RWPE2 (cell line): Measurements from ENCODE around the gene EML5.

ENCODE experiments used
- ATAC-seq: fragments of 200-7000 bp; cut with Tn5 transposase; 3 replicates; pipeline ENCODE4 v1.9.1; 2021; ENCODE audit warnings: low read depth
- DNase-seq: peaks from one replicate; pipeline ENCODE4 v3.0.0-alpha.2; 2020; ENCODE audit warnings: low spot score
- H3K27ac ChIP-seq: fragments of 450-650 bp; 2 replicates; pipeline ENCODE4 v1.5.1; 2017; ENCODE audit warnings: mild to moderate bottlenecking; ENCODE audit not compliant: poor library complexity, severe bottlenecking
- H3K27me3 ChIP-seq: fragments of 250-450 bp; sonication (Bioruptor Pico); 2 replicates; pipeline ENCODE4 v1.5.1; 2021; ENCODE audit warnings: mild to moderate bottlenecking, moderate library complexity; ENCODE audit not compliant: insufficient read depth, poor library complexity, severe bottlenecking
- H3K36me3 ChIP-seq: fragments of 250-450 bp; sonication (Bioruptor Pico); 2 replicates; pipeline ENCODE4 v1.5.1; 2020; ENCODE audit warnings: low read depth, mild to moderate bottlenecking, moderate library complexity
- H3K4me1 ChIP-seq: fragments of 250-450 bp; sonication (Bioruptor Pico); 2 replicates; pipeline ENCODE4 v1.5.1; 2021; ENCODE audit warnings: mild to moderate bottlenecking, moderate library complexity; ENCODE audit not compliant: insufficient read depth, poor library complexity, severe bottlenecking
- H3K4me3 ChIP-seq: fragments of 250-450 bp; sonication (Bioruptor Pico); 2 replicates; pipeline ENCODE4 v1.5.1; 2021; ENCODE audit warnings: mild to moderate bottlenecking, moderate library complexity; ENCODE audit not compliant: severe bottlenecking
- H3K9me3 ChIP-seq: fragments of 250-450 bp; sonication (Bioruptor Pico); 2 replicates; pipeline ENCODE4 v1.5.1; 2021; ENCODE audit warnings: mild to moderate bottlenecking, moderate library complexity; ENCODE audit not compliant: severe bottlenecking
- TF ChIP-seq, protein P1 (sequence below): fragments of 450-650 bp; IDR thresholded peaks from one replicate; pipeline ENCODE4 v1.5.1; 2017; ENCODE audit warnings: mild to moderate bottlenecking, moderate library complexity; ENCODE audit not compliant: poor library complexity, severe bottlenecking

Gene EML5

DNA sequence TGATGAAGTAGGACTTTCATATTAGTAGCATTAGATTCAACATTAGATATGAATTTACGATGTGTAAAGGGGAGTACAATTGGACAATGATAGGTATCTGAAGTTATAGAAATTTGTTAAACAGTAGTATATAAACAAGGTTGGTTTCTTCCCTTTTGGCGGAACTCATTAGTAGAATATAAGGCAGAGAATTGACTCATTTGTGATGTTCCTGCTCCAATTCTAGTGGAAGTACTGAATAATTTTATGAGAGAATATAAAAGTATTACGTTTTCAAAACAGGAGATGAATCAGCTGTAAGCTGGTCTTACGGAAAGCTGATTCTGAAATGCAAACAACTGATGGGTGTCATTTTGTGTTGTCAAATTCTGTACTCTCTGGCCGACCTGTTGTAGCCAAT is 216.5 kb downstream of the EML5 start:
- no peak for DNase-seq
- Histone ChIP-seq H3K27ac (no peak overlapping the region), H3K36me3 (peaks cover 100% of the 10 kb centered on the region), H3K9me3 (no peaks in the 10 kb centered on the region), H3K4me1 (no peaks in the 10 kb centered on the region), H3K27me3 (no peaks in the 10 kb centered on the region), H3K4me3 (no peak overlapping the region)
- ATAC-seq = no peak
- TF ChIP-seq, protein P1, sequence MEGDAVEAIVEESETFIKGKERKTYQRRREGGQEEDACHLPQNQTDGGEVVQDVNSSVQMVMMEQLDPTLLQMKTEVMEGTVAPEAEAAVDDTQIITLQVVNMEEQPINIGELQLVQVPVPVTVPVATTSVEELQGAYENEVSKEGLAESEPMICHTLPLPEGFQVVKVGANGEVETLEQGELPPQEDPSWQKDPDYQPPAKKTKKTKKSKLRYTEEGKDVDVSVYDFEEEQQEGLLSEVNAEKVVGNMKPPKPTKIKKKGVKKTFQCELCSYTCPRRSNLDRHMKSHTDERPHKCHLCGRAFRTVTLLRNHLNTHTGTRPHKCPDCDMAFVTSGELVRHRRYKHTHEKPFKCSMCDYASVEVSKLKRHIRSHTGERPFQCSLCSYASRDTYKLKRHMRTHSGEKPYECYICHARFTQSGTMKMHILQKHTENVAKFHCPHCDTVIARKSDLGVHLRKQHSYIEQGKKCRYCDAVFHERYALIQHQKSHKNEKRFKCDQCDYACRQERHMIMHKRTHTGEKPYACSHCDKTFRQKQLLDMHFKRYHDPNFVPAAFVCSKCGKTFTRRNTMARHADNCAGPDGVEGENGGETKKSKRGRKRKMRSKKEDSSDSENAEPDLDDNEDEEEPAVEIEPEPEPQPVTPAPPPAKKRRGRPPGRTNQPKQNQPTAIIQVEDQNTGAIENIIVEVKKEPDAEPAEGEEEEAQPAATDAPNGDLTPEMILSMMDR = no peak

DNA sequence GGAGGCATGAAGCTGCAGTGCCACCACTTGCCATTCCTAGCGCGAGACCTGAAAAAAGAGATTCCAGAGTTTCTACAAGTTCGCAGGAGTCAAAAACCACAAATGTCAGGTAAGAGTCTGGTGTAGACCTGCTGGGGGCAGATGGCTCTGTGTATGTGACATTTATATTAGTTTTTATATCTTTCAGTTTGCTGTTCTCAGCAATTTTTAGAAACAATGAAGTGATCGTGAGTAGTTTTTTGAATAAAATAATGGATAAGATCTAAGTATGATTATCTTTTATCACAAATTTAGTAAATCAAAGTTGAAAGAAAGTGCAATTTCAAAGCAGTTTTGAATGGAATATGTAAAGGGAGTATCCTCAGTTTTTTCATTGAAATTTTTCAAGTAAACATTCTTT is 220.6 kb downstream of the EML5 start:
- Histone ChIP-seq H3K27ac (no peak overlapping the region), H3K4me3 (no peak overlapping the region), H3K4me1 (no peaks in the 10 kb centered on the region), H3K9me3 (no peaks in the 10 kb centered on the region), H3K36me3 (peaks cover 98% of the 10 kb centered on the region), H3K27me3 (no peaks in the 10 kb centered on the region)
- TF ChIP-seq, protein P1 = no peak
- DNase-seq = no peak
- ATAC-seq = no peak

DNA sequence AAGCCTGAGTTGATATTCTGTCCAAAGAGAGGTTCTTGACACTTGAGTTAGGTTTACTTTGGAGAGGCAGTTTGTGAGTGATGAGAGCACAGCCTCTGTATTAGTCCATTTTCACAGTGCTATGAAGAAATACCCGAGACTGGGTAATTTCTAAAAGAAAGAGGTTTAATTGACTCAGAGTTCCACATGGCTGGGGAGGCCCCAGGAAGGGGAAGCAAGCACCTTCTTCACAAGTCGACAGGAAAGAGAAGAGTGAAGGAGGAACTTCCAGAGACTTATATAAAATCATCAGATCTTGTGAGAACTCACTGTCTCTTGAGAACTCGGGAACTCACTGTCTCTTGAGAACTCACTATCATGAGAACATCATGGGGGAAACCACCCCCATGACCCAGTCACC is 224.6 kb downstream of the EML5 start:
- TF ChIP-seq, protein P1 = no peak
- H3K4me3 ChIP-seq = no peak overlapping the region
- DNase-seq (no peak), ATAC-seq (no peak)
- no peaks in the 10 kb centered on the region for H3K27me3 ChIP-seq
- H3K27ac ChIP-seq = no peak overlapping the region
- no peaks in the 10 kb centered on the region for H3K9me3 ChIP-seq
- H3K36me3 ChIP-seq = peaks cover 84% of the 10 kb centered on the region
- H3K4me1 ChIP-seq = peaks cover 10% of the 10 kb centered on the region

DNA sequence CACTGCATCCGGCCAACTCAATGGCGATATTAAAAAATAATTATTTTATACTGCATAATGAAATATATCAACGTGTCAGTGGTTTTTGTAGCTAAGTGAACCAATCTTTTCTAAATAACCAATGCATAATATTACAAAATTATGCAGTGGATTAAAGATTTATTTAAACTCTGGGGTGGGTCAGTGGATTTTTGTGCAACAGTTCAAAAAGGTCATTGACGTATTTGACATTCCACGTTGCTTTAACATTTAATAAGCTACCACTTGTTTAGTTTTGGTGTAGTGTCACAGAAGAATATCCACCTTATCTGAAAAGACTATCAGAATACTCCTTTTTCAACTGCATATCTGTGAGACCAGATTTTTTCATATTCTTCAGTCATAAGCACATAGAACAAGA is 227.3 kb downstream of the EML5 start:
- H3K9me3 ChIP-seq = no peaks in the 10 kb centered on the region
- peaks cover 10% of the 10 kb centered on the region for H3K4me1 ChIP-seq
- H3K36me3 ChIP-seq = peaks cover 57% of the 10 kb centered on the region
- TF ChIP-seq, protein P1 = no peak
- DNase-seq = no peak
- no peak for ATAC-seq
- no peak overlapping the region for H3K27ac ChIP-seq
- no peak overlapping the region for H3K4me3 ChIP-seq
- no peaks in the 10 kb centered on the region for H3K27me3 ChIP-seq

DNA sequence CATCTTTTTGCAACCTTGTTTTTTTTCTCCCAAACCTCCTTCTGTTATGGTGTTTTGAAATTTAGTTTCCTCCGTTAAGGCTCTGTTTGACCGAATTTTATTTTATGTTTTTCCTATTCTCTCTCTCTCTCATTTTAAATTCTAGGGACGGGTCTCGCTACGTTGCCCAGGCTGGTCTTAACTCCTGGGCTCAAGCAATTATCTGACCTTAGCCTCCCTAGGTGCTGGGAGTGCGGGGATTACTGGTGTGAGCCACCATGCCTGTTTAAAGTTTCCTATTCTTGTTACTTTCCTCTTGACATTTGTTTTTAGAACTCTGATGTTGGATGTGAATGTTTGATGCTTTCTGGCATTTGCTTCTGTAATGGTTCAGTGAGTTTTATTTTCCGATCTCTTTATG is 228.9 kb downstream of the EML5 start:
- Histone ChIP-seq H3K4me1 (peaks cover 10% of the 10 kb centered on the region), H3K27ac (no peak overlapping the region), H3K36me3 (peaks cover 41% of the 10 kb centered on the region), H3K9me3 (no peaks in the 10 kb centered on the region), H3K4me3 (peak overlapping the region; percentile 94), H3K27me3 (no peaks in the 10 kb centered on the region)
- no peak for DNase-seq
- no peak for ATAC-seq
- TF ChIP-seq, protein P1 = no peak
